GM12878 (cell line): ENCODE measurements around the gene COL4A1.

Experiments used
- ATF2 ChIP-seq: IDR thresholded peaks from 2 replicates; pipeline ENCODE4 v1.6.1; 2012; ENCODE audit warnings: low read length, inconsistent platforms
- CTCF ChIP-seq, 3 experiments: IDR thresholded peaks in 2 of 3; conservative IDR thresholded peaks in 1 of 3; 2 replicates each; pipeline ENCODE4 v1.5.1; 2011; ENCODE audit warnings: low read depth in 3 of 3, low read length in 3 of 3, mild to moderate bottlenecking in 3 of 3, control low read depth in 2 of 3, moderate library complexity in 2 of 3, inconsistent platforms in 1 of 3, mixed read lengths in 1 of 3; ENCODE audit not compliant: control insufficient read depth in 2 of 3, insufficient read depth in 1 of 3; ENCODE audit errors: extremely low read depth in 1 of 3
- EZH2 ChIP-seq: IDR thresholded peaks from 2 replicates; pipeline ENCODE4 v1.6.1; 2012; ENCODE audit warnings: low read depth, mild to moderate bottlenecking, control low read depth, inconsistent platforms, low read length, borderline replicate concordance; ENCODE audit not compliant: control insufficient read depth
- JUND ChIP-seq: IDR thresholded peaks from 2 replicates; pipeline ENCODE4 v1.6.1; 2012; ENCODE audit warnings: low read depth, mild to moderate bottlenecking, low read length, improper control_type of control experiment, moderate library complexity
- MYC ChIP-seq: IDR thresholded peaks from 2 replicates; pipeline ENCODE4 v1.6.1; 2011; ENCODE audit warnings: mild to moderate bottlenecking, low read length, moderate library complexity, inconsistent platforms; ENCODE audit not compliant: insufficient read depth, insufficient replicate concordance, insufficient read length, severe bottlenecking
- ZBTB40 ChIP-seq: fragments of 450-650 bp; IDR thresholded peaks from 2 replicates; pipeline ENCODE4 v1.6.1; 2016; ENCODE audit warnings: mild to moderate bottlenecking, moderate library complexity, borderline replicate concordance
- TF ChIP-seq, protein P1 (sequence below): IDR thresholded peaks from 2 replicates; pipeline ENCODE4 v1.6.1; 2012; ENCODE audit warnings: low read depth, low read length, improper control_type of control experiment

DNA sequence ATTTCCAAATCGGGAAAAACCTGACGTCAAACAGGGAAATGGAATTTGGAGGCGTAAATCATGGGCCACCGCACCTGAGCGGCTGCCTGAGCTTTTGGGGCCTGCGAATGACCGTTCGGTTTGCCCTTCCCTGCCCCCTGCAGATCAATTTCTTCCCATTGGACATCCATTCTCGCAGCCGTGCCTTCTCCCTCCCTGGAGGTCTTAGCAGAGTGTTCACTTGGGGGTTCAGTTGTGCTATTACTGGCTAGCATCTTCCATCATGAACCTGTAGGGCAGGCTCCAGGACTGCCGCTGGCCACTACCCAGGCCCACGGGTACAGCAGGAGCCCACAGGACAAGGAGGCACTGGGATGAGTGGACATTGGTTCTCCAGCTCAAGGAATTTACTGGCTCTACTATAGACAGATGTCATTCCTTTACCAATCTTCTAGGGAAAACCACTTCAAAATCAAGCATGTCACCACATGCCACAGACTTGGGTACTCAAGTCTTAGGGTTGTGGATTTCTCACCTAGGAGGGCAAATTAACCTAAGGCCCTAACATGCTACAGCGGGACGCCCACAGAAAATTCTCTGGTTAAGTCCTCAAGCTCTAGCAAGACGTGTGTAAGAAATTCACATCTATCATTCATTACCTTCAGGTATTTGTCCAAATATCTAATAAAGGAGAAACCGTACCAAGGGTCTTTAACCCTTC, 75.5 kb downstream of the COL4A1 start:
- TF ChIP-seq ZBTB40 (no peak), MYC (no peak), ATF2 (no peak), JUND (no peak), CTCF (IDR thresholded peaks at IDR 0.05 in 2 of 3, conservative IDR thresholded peaks at IDR 0.05 in 1 of 3; ENCODE audit: control insufficient read depth in 2 of 3, extremely low read depth in 1 of 3, insufficient read depth in 1 of 3, low read depth in 3 of 3, low read length in 3 of 3) (no peak), EZH2 (no peak)
- TF ChIP-seq, protein P1, sequence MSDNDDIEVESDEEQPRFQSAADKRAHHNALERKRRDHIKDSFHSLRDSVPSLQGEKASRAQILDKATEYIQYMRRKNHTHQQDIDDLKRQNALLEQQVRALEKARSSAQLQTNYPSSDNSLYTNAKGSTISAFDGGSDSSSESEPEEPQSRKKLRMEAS: no peak
